CD4-positive, alpha-beta T cell (primary cell): ENCODE data around the gene BTBD8. TPM values are rescaled to one million over a fixed set of nuclear protein-coding genes. Genes with fewer than 3 reads are reported as not detected.
"Not testable (repeated sequence)": the region's sequence is repeated elsewhere in the genome, so short reads cannot be mapped to it uniquely, and the experiment has no call there.

Source experiments
- ATAC-seq: fragments of 200-7000 bp; cut with Tn5 transposase; one replicate; pipeline ENCODE4 v1.10.0; 2022; ENCODE audit warnings: mild to moderate bottlenecking; ENCODE audit not compliant: poor library complexity
- CTCF ChIA-PET: fragments of 350-600 bp; sonication (Branson Sonifier 250); formaldehyde crosslinking; loops from one replicate; lab custom pipeline; 2021; ENCODE audit warnings: antibody characterized with exemption, inconsistent platforms; lab: Charles Lee
- POLR2A ChIA-PET: fragments of 350-600 bp; sonication (Branson Sonifier 250); formaldehyde crosslinking; loops from one replicate; lab custom pipeline; 2021; ENCODE audit warnings: antibody characterized with exemption, inconsistent platforms; lab: Charles Lee
- DNase-seq, 14 experiments: peaks; one replicate each; pipeline ENCODE4 v3.0.0-alpha.2; 2013 to 2020; ENCODE audit warnings: mixed read lengths in 2 of 14
- H3K27ac ChIP-seq, 2 donors: one replicate each; pipeline versions ENCODE4 v1.5.1 to v1.7.0; 2013; ENCODE audit warnings: low read length in 2 of 2, low read depth in 1 of 2, mild to moderate bottlenecking in 1 of 2
- H3K27me3 ChIP-seq, 2 experiments: 1 replicate in 1 of 2; 2 replicates in 1 of 2; pipeline versions ENCODE4 v1.6.1 to v1.7.0; 2013; ENCODE audit warnings: low read length in 2 of 2, control low read depth in 1 of 2, mild to moderate bottlenecking in 1 of 2, moderate library complexity in 1 of 2; ENCODE audit not compliant: insufficient read depth in 2 of 2, control insufficient read depth in 1 of 2
- H3K36me3 ChIP-seq: one replicate; pipeline ENCODE4 v1.6.1; 2013; ENCODE audit warnings: low read length, control low read depth; ENCODE audit not compliant: insufficient read depth
- H3K4me1 ChIP-seq: one replicate; pipeline ENCODE4 v1.6.1; 2013; ENCODE audit warnings: low read length, control low read depth; ENCODE audit not compliant: insufficient read depth
- H3K4me3 ChIP-seq: one replicate; pipeline ENCODE4 v1.5.1; 2013; ENCODE audit warnings: mild to moderate bottlenecking, low read length, moderate library complexity
- H3K9me3 ChIP-seq, 2 experiments: 1 replicate in 1 of 2; 2 replicates in 1 of 2; pipeline versions ENCODE4 v1.6.1 to v1.7.0; 2013; ENCODE audit warnings: low read length in 2 of 2, mild to moderate bottlenecking in 2 of 2, control low read depth in 1 of 2, moderate library complexity in 1 of 2; ENCODE audit not compliant: control insufficient read depth in 1 of 2, insufficient read depth in 1 of 2
- H3K27ac Mint-ChIP-seq: one replicate; pipeline ENCODE4 v1.8.0; 2020; ENCODE audit warnings: mixed read lengths
- H3K27me3 Mint-ChIP-seq: one replicate; pipeline ENCODE4 v1.8.0; 2021; ENCODE audit warnings: mixed read lengths
- H3K36me3 Mint-ChIP-seq: one replicate; pipeline ENCODE4 v1.8.0; 2021; ENCODE audit warnings: low read depth, mixed read lengths
- H3K4me1 Mint-ChIP-seq: one replicate; pipeline ENCODE4 v1.8.0; 2021; ENCODE audit warnings: low read depth, mixed read lengths
- H3K4me3 Mint-ChIP-seq: one replicate; pipeline ENCODE4 v1.8.0; 2020; ENCODE audit warnings: mild to moderate bottlenecking, mixed read lengths
- H3K9me3 Mint-ChIP-seq: one replicate; pipeline ENCODE4 v1.8.0; 2020; ENCODE audit warnings: mixed read lengths
- intact Hi-C, 2 experiments: fragments of 100-400 bp; cut with DNase I in 1 of 2; cut with micrococcal nuclease in 1 of 2; formaldehyde crosslinking; loops; one replicate each; pipeline versions ENCODE4 v1.15.1 to v1.9.0; 2023 to 2025; cut with DNase I, micrococcal nuclease
- total RNA-seq, 174 experiments: library from RNA in 2 of 174; stranded (reverse) in 2 of 174; gene quantifications; one replicate each; pipeline ENCODE4 v1.2.3 and lab custom pipeline; 2021 to 2026
- TF ChIP-seq, protein P1 (sequence below): fragments of 200-600 bp; IDR thresholded peaks from one replicate; pipeline ENCODE4 v1.8.0; 2022; ENCODE audit warnings: antibody characterized with exemption, mild to moderate bottlenecking

Gene BTBD8
- total RNA-seq, 2 experiments from 2014 or later: 1.8 to 2.8 TPM

DNA sequence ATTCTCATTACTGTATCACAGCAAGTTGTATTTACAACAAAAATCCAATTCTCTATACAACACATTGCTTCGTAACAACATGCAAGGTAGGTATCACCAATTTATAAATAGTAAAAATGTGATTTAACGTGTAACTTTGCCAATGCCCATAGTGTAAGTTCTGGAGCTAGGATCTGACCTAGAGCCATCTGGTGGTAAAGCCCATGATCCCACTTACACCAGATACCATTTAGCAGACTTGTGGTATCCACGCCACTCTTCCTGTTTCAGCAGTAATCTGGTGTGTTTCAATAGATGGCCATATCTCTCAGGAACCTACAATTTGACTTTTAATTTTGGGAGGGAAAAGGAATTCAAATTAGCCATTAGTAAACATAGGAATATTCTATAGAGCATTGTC lies 15.1 kb upstream of the BTBD8 start:
- no peaks in the 10 kb centered on the region for H3K4me1 ChIP-seq
- H3K9me3 Mint-ChIP-seq: no peaks in the 10 kb centered on the region
- no peak overlapping the region for H3K27ac ChIP-seq
- POLR2A ChIA-PET: no interaction called here
- no peak overlapping the region for H3K4me3 Mint-ChIP-seq
- intact Hi-C loops: no loop called here
- H3K27ac Mint-ChIP-seq: no peak overlapping the region
- H3K27me3 ChIP-seq: no peaks in the 10 kb centered on the region
- no peak for DNase-seq
- H3K36me3 ChIP-seq: no peaks in the 10 kb centered on the region
- ATAC-seq: no peak
- TF ChIP-seq, protein P1, sequence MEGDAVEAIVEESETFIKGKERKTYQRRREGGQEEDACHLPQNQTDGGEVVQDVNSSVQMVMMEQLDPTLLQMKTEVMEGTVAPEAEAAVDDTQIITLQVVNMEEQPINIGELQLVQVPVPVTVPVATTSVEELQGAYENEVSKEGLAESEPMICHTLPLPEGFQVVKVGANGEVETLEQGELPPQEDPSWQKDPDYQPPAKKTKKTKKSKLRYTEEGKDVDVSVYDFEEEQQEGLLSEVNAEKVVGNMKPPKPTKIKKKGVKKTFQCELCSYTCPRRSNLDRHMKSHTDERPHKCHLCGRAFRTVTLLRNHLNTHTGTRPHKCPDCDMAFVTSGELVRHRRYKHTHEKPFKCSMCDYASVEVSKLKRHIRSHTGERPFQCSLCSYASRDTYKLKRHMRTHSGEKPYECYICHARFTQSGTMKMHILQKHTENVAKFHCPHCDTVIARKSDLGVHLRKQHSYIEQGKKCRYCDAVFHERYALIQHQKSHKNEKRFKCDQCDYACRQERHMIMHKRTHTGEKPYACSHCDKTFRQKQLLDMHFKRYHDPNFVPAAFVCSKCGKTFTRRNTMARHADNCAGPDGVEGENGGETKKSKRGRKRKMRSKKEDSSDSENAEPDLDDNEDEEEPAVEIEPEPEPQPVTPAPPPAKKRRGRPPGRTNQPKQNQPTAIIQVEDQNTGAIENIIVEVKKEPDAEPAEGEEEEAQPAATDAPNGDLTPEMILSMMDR: no peak
- no peaks in the 10 kb centered on the region for H3K27me3 Mint-ChIP-seq
- no peaks in the 10 kb centered on the region for H3K9me3 ChIP-seq
- no peak overlapping the region for H3K4me3 ChIP-seq
- CTCF ChIA-PET: no interaction called here
- no peaks in the 10 kb centered on the region for H3K36me3 Mint-ChIP-seq
- H3K4me1 Mint-ChIP-seq: no peaks in the 10 kb centered on the region

GRCh38 chr1:92066321-92066720 lies 13.8 kb upstream of the BTBD8 start:
- no peak overlapping the region for H3K4me3 Mint-ChIP-seq
- ChIA-PET POLR2A (no interaction called here), CTCF (no interaction called here)
- no peaks in the 10 kb centered on the region for H3K36me3 Mint-ChIP-seq
- TF ChIP-seq, protein P1: no peak
- Histone ChIP-seq H3K9me3 (no peaks in the 10 kb centered on the region), H3K27me3 (no peaks in the 10 kb centered on the region), H3K4me3 (no peak overlapping the region), H3K36me3 (no peaks in the 10 kb centered on the region), H3K27ac (no peak overlapping the region), H3K4me1 (no peaks in the 10 kb centered on the region)
- H3K27me3 Mint-ChIP-seq: no peaks in the 10 kb centered on the region
- no peaks in the 10 kb centered on the region for H3K9me3 Mint-ChIP-seq
- ATAC-seq (no peak), DNase-seq (no peak)
- intact Hi-C loops: no loop called here
- no peaks in the 10 kb centered on the region for H3K4me1 Mint-ChIP-seq
- H3K27ac Mint-ChIP-seq: no peak overlapping the region

DNA sequence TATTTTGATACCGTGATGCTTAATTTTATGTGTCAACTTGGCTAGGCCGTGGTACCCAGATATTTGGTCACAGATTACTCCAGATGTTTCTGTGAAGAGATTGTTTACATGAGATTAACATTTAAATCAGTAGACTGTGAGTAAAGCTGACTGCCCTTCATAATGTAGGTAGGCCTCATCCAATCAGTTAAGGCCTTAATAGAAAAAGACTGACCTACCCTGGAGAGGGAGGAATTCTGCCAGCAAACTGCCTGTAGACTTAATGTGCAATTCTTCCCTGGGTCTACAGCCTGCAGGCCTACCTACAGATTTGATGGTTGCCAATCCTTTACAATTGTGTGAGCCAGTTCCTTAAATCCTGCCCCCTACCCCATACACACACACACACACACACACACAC lies 9.3 kb upstream of the BTBD8 start:
- Mint-ChIP-seq H3K4me3 (no peak overlapping the region), H3K4me1 (no peaks in the 10 kb centered on the region), H3K36me3 (no peaks in the 10 kb centered on the region), H3K27ac (no peak overlapping the region), H3K27me3 (no peaks in the 10 kb centered on the region), H3K9me3 (no peaks in the 10 kb centered on the region)
- Histone ChIP-seq H3K27ac (no peak overlapping the region), H3K4me3 (no peak overlapping the region), H3K9me3 (no peaks in the 10 kb centered on the region), H3K27me3 (no peaks in the 10 kb centered on the region), H3K4me1 (no peaks in the 10 kb centered on the region), H3K36me3 (no peaks in the 10 kb centered on the region)
- ChIA-PET POLR2A (no interaction called here), CTCF (no interaction called here)
- DNase-seq: no peak
- intact Hi-C loops: no loop called here
- TF ChIP-seq, protein P1: no peak
- ATAC-seq: no peak

DNA sequence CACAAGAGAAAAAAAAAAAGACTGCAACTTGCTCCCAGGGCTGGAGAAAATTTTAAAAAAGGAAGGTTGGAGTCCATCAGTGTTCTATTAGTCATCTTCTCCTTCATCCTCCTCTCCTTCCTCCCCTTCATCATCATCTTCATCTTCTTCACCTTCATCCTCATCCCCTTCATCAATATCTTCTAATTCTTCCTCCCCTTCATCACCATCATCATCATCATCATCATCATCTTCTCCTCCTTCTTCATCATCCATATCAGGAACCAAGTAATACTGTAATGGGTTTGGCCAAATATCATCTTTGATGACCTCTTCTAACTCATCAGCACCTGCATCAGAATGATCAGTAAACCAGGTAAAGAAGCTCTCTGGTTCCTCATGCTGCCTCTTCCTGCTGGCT lies 5.7 kb upstream of the BTBD8 start:
- H3K36me3 ChIP-seq, POLR2A ChIA-PET, DNase-seq, intact Hi-C loops, H3K4me3 ChIP-seq, H3K4me1 ChIP-seq, H3K27ac Mint-ChIP-seq, H3K36me3 Mint-ChIP-seq, H3K4me3 Mint-ChIP-seq, H3K27ac ChIP-seq, H3K27me3 ChIP-seq, H3K4me1 Mint-ChIP-seq, H3K9me3 ChIP-seq, H3K27me3 Mint-ChIP-seq, H3K9me3 Mint-ChIP-seq, ATAC-seq, CTCF ChIA-PET: not testable (repeated sequence)
